ENCODE data around the gene ATAD3C. TPM values are rescaled to one million over a fixed set of nuclear protein-coding genes. Genes with fewer than 3 reads are reported as not detected.

ATAD3C gene
- total and polyA plus RNA-seq, 12 donors = 0.11 to 2.2 (median 0.78) TPM

GRCh38 chr1:1431845-1432273, 17.6 kb upstream of the ATAD3C start:
- H3K4me3 ChIP-seq = no peak overlapping the region
- intact Hi-C loops (cut with DNase I) = loop anchor here in 1 of 10 donors (10.0 kb wide), 1 partner anchor 73 kb away; no protein-coding TSS in a partner anchor
- peaks cover 0 to 49% (median 9%) of the 10 kb centered on the region in 7 donors for H3K27me3 ChIP-seq
- H3K36me3 ChIP-seq = no peaks in the 10 kb centered on the region
- peak overlapping the region; percentile 79 to 98 (median 92) for H3K27ac ChIP-seq
- peak; percentile 61 to 82 for DNase-seq
- ATAC-seq = peak; percentile 4 to 43 (median 20)
- no peak for TF ChIP-seq CTCF (IDR thresholded peaks at IDR 0.05)
- H3K4me1 ChIP-seq = peaks cover 53 to 83% (median 74%) of the 10 kb centered on the region in 9 donors
- WGBS, 2 donors = 33 to 41% methylated on average over 5 of the region's 5 CpGs
- H3K9me3 ChIP-seq = no peaks in the 10 kb centered on the region

- ATAC-seq (no peak), DNase-seq (no peak)
Measured at GRCh38 chr1:1432274-1432950, 17.1 kb upstream of the ATAD3C start.

GRCh38 chr1:1432951-1433803, 16.3 kb upstream of the ATAD3C start:
- DNase-seq (peak; percentile 67 to 77), ATAC-seq (peak; percentile 13 to 65 (median 48))
- H3K36me3 ChIP-seq = no peaks in the 10 kb centered on the region
- peak overlapping the region; percentile 79 to 98 (median 92) for H3K27ac ChIP-seq
- H3K4me1 ChIP-seq = peaks cover 53 to 94% (median 76%) of the 10 kb centered on the region in 9 donors
- peak overlapping the region in 9 of 10 donors; percentile 4 to 69 (median 64) for H3K4me3 ChIP-seq
- WGBS, 2 donors = 41 to 53% methylated on average over 34 of the region's 34 CpGs
- TF ChIP-seq CTCF (IDR thresholded peaks at IDR 0.05) = no peak
- intact Hi-C loops (cut with DNase I) = loop anchor here in 1 of 10 donors (10.0 kb wide), 1 partner anchor 72 kb away; no protein-coding TSS in a partner anchor
- peaks cover 0 to 59% (median 9%) of the 10 kb centered on the region in 7 donors for H3K27me3 ChIP-seq
- H3K9me3 ChIP-seq = no peaks in the 10 kb centered on the region

More at GRCh38 chr1:1432274-1432950, 17.1 kb upstream of the ATAD3C start:
- Histone ChIP-seq H3K27ac (peak overlapping the region; percentile 79 to 98 (median 92)), H3K4me3 (peak overlapping the region in 5 of 10 donors; percentile 59 to 69 (median 65)), H3K36me3 (no peaks in the 10 kb centered on the region), H3K9me3 (no peaks in the 10 kb centered on the region), H3K4me1 (peaks cover 53 to 88% (median 76%) of the 10 kb centered on the region in 9 donors), H3K27me3 (peaks cover 0 to 54% (median 9%) of the 10 kb centered on the region in 7 donors)
- intact Hi-C loops (cut with DNase I) = loop anchor here in 1 of 10 donors (10.0 kb wide), 1 partner anchor 72 kb away; no protein-coding TSS in a partner anchor
- no peak for TF ChIP-seq CTCF (IDR thresholded peaks at IDR 0.05)
- WGBS, 2 donors = 54 to 62% methylated on average over 28 of the region's 28 CpGs

- 29 to 40% methylated on average over 12 of the region's 12 CpGs for WGBS, 2 donors
Measured at GRCh38 chr1:1433804-1434130, 15.7 kb upstream of the ATAD3C start.

More at GRCh38 chr1:1433804-1434130, 15.7 kb upstream of the ATAD3C start:
- peak in 7 of 8 donors; percentile 2 to 43 (median 26) for ATAC-seq
- TF ChIP-seq CTCF (IDR thresholded peaks at IDR 0.05) = no peak
- intact Hi-C loops (cut with DNase I) = loop anchor here in 2 of 10 donors (2.0 to 10.0 kb wide), 2 partner anchors 27 to 71 kb away; partner anchors contain the start of gene MRPL20 (in 1 of the 2)
- Histone ChIP-seq H3K27me3 (peaks cover 0 to 54% (median 9%) of the 10 kb centered on the region in 7 donors), H3K27ac (peak overlapping the region; percentile 79 to 98 (median 92)), H3K36me3 (peaks cover 0 to 5% (median 0%) of the 10 kb centered on the region in 9 donors), H3K9me3 (no peaks in the 10 kb centered on the region), H3K4me1 (peaks cover 53 to 91% (median 76%) of the 10 kb centered on the region in 9 donors), H3K4me3 (peak overlapping the region in 9 of 10 donors; percentile 4 to 69 (median 64))
- DNase-seq = peak in 1 of 2 donors; percentile 57
